HG02610 (cell line): Measurements from ENCODE around the gene CASP9.

Experiments used
- ATAC-seq: cut with Tn5 transposase; IDR thresholded peaks from one replicate; pipeline ENCODE4 v1.9.1; 2021; ENCODE audit warnings: mild to moderate bottlenecking, moderate library complexity; ENCODE audit not compliant: unreplicated experiment

The CASP9 gene

DNA sequence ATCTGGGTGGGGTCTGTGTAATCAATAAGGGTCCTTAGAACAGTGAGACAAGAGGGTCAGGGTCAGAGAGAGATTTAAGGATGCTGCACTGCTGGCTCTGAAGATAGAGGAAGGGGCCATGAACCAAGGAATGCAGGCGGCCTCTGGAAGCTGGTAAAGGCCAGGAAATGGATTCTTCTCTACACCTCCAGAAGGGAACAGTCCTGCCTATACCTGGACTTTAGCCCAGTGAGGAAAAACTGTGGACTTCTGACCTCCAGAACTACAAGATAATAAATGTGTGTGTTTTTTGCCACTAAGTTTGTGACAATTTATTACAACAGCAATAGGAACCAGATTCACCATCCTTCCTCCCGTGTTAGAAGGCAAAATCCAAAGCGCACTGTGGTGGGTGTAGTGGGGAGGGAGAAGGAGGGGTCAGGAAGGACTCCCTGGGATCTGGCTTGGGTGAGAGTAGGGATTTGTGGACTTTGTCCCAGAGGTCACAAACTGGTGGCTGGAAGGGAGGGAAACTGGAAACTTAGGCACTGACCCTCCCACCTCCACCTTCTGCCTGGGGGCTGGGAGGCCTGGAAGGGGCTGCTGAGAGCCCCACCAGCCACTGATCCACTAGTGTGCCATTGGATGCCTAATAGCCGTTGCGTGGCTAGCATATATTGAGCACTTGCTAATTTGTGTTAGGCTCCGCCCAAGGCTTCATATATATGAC lies 72.8 kb downstream of the CASP9 start:
- no peak for ATAC-seq

- no peak for ATAC-seq
Observed at GRCh38 chr1:15449567-15449966, 74.4 kb downstream of the CASP9 start.

DNA sequence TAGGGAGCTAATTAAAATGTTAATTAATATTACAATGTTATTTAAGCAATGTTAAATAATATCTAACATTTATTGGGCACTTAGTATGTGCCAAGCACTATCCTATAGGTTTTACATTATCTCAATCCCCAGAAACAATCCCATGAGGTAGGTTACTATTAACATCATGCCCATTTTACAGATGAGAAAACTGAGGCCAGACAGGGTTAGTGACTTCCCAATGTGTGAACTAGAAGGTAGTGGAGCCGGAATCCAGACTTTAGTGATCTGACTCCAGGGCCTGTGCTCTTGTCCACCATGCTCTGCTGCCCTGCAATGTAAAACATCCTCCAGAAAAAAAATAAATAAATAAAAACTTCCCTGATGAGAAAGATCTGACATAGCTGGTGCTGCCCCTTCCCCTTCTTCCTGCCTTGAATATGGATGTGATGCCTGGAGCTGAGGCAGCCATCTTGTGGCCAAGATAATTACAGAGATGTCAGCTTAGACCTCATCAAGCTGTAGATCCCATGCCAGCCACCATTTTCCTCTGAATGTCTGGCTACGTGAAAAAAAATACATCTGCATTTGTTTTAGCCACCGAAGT lies 75.0 kb downstream of the CASP9 start:
- ATAC-seq: no peak

DNA sequence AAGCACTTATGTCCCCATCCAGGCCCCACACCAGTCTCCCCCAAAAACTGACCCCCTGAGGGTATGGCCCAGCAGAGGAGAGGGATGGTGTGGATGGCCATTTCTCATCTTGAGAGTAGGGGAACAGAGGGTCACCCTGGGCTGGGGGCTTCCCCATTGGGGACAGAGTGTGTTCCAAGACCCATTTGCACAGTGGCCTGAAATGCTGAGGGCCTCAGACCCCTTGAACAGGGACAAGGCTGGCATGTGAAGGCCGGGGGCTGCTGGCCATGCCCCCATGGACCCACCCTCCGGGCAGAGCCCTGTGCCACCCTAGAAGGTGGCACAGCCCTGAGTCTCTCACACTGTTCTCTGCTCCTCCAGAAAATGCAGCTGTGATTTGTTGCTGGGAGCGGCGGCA lies 77.8 kb downstream of the CASP9 start:
- no peak for ATAC-seq

- no peak for ATAC-seq
Observed at GRCh38 chr1:15445390-15446122, 78.5 kb downstream of the CASP9 start.

DNA sequence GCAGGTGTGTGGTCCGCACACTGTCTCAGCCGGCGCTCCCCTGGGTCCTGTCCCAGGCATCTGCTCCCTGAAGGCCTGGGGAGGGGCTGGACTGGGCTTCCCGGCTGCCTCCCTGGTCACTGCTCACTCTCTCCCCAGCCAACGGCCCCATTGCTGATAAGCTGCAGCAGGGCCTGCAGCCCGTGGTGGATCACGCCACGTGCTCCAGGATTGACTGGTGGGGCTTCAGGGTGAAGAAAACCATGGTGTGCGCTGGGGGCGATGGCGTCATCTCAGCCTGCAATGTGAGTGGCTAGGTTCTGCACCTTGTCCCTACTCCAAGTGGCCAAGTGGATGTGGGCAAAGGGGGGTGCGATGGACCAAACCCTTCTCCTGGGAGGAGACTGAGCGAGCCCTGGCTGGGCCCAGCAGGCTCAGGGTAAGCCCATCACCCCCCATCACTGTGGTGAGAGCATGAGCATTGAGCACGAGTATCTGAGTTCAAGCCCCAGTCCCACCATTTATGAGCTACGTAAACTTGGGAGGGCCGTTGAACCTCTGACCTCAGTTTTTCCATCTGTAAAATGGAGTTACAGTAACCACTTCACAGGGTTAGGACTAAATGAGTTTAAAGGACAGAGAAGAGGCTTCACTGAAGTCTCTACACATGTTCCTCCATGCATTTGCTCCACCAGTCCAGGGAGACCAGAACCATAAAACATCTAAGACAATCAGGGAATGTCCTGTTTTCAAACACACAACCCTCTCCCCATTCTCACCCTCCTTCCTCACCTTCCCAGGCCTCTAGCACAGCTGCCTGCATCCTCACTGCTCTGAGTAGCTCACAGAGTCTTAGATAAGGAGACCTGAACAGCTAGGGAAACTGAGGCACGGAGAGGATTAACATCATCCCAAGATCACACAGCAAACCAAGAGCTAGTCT lies 79.3 kb downstream of the CASP9 start:
- no peak for ATAC-seq

- ATAC-seq: no peak
Observed at GRCh38 chr1:15443281-15443680, 80.7 kb downstream of the CASP9 start.

DNA sequence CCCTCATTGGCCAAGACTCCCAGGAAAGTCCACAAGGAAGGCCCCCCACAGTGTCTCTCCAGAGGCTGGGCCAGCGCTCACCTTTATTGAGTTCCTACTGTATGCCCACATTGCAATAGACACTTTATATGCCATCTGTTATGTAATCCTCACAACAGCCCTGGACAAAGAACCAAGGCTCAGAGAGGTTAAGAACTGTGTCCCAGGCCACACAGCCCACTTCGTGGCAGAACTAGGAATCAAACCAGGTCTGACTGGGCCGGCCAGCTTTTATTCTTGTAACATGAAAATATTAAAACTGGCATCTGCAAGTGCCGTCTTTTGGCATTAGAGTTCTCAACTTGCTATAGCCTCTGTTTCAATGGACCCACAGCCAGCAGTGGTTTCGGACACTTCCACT lies 81.3 kb downstream of the CASP9 start:
- ATAC-seq: no peak

DNA sequence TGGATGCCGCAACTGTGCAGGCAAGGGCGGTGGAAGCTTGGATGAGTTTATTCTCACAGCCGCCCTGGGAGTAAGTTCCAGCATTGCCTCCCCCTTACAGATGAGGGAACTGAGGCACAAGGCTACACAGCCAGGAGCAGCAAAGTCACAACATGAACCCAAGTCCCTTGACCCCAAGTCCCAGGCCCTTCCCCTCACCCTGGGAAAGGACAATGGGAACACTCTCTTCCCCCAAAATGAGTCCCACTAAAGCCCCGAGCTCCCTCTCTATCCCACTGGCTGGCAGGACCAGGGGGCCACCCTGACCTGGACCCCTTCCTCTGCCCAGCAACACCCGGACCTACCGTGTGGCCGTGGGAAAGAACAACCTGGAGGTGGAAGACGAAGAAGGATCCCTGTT lies 81.9 kb downstream of the CASP9 start:
- no peak for ATAC-seq
